Nephron (organoid): Measurements from ENCODE around the gene GPRIN3.

ENCODE experiments used
- H3K27ac Mint-ChIP-seq, 3 experiments: 2 replicates each; pipeline ENCODE4 v1.8.0; 2020; ENCODE audit warnings: mixed read lengths in 3 of 3, mild to moderate bottlenecking in 2 of 3, moderate library complexity in 1 of 3
- H3K27me3 Mint-ChIP-seq: 2 replicates; pipeline ENCODE4 v1.8.0; 2021; ENCODE audit warnings: low read depth, mild to moderate bottlenecking, moderate library complexity, mixed read lengths
- H3K36me3 Mint-ChIP-seq: 2 replicates; pipeline ENCODE4 v1.8.0; 2020; ENCODE audit warnings: low read depth, mixed read lengths
- H3K4me1 Mint-ChIP-seq: 2 replicates; pipeline ENCODE4 v1.8.0; 2020; ENCODE audit warnings: mixed read lengths
- H3K4me3 Mint-ChIP-seq, 3 experiments: 2 replicates each; pipeline ENCODE4 v1.8.0; 2020; ENCODE audit warnings: mild to moderate bottlenecking in 3 of 3, mixed read lengths in 3 of 3, moderate library complexity in 2 of 3
- H3K9me3 Mint-ChIP-seq: 2 replicates; pipeline ENCODE4 v1.8.0; 2020; ENCODE audit warnings: mixed read lengths
- TF ChIP-seq, protein P1 (sequence below), 3 experiments: fragments of 200-600 bp; sonication (generic); IDR thresholded peaks; one replicate each; pipeline ENCODE4 v1.5.0; 2021; ENCODE audit warnings: antibody characterized with exemption in 3 of 3; ENCODE audit not compliant: unreplicated experiment in 3 of 3

The GPRIN3 gene

DNA sequence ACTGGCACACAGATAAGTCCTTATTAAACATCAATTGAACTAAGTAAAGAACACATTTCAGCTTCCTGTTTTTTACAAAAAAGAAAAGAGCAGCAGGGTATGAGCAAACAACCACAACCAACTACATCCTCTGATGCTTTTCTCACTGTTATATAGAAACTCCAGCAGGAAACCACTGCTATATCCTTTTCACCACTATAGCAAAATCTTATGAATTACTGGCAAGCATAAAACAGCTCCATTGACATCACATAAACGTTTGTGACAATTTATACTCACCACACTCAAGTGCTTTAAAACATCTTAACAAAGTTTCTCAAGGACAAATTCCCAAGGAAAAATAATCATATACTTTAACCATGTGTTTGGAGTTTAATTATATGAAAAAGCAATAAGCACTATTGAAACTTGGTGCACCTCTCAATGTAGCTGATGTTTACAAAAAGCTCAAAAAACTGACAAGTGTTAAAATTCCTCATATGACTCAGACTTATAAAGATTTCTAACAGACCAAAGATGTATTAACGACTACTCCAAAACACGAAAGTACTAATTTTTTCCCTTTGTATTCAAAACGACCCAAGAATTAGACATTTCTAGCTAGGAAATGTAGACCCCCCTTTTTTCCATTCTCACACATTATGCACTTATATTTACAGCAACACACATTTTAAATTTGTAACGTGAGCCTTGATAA lies 12.9 kb downstream of the GPRIN3 start:
- Mint-ChIP-seq H3K27me3 (no peaks in the 10 kb centered on the region), H3K4me1 (peaks cover 13% of the 10 kb centered on the region), H3K9me3 (peaks cover 8% of the 10 kb centered on the region), H3K27ac (peak overlapping the region in 1 of 3 experiments; percentile 16), H3K4me3 (no peak overlapping the region), H3K36me3 (no peaks in the 10 kb centered on the region)
- TF ChIP-seq, protein P1, sequence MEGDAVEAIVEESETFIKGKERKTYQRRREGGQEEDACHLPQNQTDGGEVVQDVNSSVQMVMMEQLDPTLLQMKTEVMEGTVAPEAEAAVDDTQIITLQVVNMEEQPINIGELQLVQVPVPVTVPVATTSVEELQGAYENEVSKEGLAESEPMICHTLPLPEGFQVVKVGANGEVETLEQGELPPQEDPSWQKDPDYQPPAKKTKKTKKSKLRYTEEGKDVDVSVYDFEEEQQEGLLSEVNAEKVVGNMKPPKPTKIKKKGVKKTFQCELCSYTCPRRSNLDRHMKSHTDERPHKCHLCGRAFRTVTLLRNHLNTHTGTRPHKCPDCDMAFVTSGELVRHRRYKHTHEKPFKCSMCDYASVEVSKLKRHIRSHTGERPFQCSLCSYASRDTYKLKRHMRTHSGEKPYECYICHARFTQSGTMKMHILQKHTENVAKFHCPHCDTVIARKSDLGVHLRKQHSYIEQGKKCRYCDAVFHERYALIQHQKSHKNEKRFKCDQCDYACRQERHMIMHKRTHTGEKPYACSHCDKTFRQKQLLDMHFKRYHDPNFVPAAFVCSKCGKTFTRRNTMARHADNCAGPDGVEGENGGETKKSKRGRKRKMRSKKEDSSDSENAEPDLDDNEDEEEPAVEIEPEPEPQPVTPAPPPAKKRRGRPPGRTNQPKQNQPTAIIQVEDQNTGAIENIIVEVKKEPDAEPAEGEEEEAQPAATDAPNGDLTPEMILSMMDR (IDR thresholded peaks at IDR 0.05; ENCODE audit: unreplicated experiment in 3 of 3) = no peak

DNA sequence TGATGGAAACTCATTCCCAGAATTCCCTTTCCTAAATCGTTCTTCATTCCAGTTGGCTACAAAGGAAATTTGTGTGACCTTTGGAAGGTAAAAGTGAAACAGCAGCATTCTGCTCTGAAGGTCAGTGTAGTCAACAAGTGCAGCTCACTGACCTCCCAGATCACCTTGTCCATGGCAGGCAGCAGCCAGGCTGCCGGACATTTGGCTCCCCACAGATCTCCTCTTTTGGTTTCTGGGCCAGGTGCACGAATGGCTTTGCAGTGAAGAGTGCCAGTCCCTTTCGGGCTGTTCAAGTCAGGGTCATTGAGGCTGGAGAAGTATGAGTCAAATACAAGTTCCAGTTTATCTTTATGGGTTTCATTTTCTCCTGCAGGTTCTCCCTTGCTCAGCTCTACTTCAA lies 14.3 kb downstream of the GPRIN3 start:
- no peaks in the 10 kb centered on the region for H3K36me3 Mint-ChIP-seq
- no peak overlapping the region for H3K4me3 Mint-ChIP-seq
- TF ChIP-seq, protein P1 (IDR thresholded peaks at IDR 0.05; ENCODE audit: unreplicated experiment in 3 of 3) = no peak
- H3K4me1 Mint-ChIP-seq = peaks cover 4% of the 10 kb centered on the region
- H3K27me3 Mint-ChIP-seq = no peaks in the 10 kb centered on the region
- H3K9me3 Mint-ChIP-seq = peaks cover 8% of the 10 kb centered on the region
- no peak overlapping the region for H3K27ac Mint-ChIP-seq

DNA sequence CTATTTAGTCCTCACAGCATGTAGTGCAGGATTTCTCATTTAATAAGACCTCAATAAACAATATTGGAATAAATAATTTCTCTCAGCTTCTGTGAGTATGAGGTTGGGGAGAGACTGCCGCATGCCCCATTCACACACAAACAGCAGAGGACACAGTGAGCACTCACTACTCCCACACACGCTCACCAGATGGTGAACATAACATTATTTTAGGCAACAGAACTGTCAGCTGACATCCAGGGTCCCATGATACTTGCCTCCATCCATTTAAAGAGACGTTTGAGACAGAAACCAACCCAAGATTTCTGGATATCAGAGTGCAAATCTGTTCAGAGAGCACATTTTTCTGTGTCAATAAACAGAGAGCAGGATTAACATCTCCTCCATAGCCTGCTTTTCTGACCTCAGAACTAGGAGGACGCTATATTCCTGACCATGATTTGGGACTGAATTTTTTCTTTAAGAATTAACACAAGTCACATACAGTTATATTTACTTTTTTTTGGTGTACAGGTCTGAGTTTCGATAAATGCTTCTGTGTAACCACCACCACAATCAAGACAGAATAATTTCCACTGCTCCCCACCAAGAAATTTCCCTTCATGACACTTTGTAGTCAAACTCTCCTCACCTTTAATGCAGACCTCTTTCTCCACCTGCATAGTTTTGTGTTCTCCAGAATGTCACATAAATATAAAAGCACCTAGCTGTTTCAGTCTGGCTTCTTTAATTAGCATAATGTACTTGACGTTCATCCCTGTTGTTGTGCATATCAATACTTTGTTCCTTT lies 16.7 kb downstream of the GPRIN3 start:
- Mint-ChIP-seq H3K4me3 (no peak overlapping the region), H3K9me3 (peaks cover 8% of the 10 kb centered on the region), H3K4me1 (no peaks in the 10 kb centered on the region), H3K27ac (no peak overlapping the region), H3K36me3 (no peaks in the 10 kb centered on the region), H3K27me3 (no peaks in the 10 kb centered on the region)
- TF ChIP-seq, protein P1 (IDR thresholded peaks at IDR 0.05; ENCODE audit: unreplicated experiment in 3 of 3) = no peak

DNA sequence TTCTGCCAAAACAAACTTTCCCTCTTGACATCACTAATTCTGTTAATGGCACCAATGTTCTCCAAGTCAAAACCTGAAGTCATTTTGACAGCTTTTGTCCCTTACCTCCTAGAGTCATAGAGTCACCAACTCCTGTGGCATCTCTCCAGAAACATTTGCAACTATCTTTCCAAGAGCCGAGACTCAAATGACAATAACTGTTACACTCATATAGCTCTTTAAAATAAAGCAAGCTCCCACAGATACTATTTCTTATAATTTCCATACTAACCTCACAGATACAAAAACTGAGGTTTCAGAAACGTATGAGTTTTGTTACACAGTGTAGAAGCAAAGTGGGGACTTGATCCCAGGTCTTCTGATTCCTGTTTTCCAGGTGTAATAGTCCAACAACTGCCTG lies 18.3 kb downstream of the GPRIN3 start:
- H3K27ac Mint-ChIP-seq = peak overlapping the region in 1 of 3 experiments; percentile 2
- TF ChIP-seq, protein P1 (IDR thresholded peaks at IDR 0.05; ENCODE audit: unreplicated experiment in 3 of 3) = no peak
- no peaks in the 10 kb centered on the region for H3K36me3 Mint-ChIP-seq
- peaks cover 3% of the 10 kb centered on the region for H3K4me1 Mint-ChIP-seq
- no peaks in the 10 kb centered on the region for H3K27me3 Mint-ChIP-seq
- peaks cover 8% of the 10 kb centered on the region for H3K9me3 Mint-ChIP-seq
- H3K4me3 Mint-ChIP-seq = no peak overlapping the region

DNA sequence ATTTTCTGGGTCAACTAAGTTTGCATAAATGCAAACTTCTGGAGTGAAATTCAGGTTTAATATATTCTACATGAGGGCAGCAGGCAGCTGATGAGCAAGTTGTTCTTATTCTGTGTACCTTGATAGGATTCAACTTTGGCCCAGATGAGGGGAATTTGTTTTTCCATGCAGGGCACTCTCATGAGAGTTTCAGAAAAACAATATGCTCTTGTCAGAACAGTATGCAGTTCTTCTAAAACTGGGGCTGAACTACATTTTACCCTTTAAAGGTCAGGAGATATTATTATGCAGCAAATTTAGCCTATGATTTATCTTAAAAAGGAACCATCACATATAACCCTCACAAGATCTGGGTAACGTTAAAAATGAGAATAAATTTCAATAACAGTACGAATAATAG lies 19.2 kb downstream of the GPRIN3 start:
- peaks cover 8% of the 10 kb centered on the region for H3K9me3 Mint-ChIP-seq
- no peaks in the 10 kb centered on the region for H3K36me3 Mint-ChIP-seq
- no peak overlapping the region for H3K4me3 Mint-ChIP-seq
- TF ChIP-seq, protein P1 (IDR thresholded peaks at IDR 0.05; ENCODE audit: unreplicated experiment in 3 of 3) = no peak
- H3K27me3 Mint-ChIP-seq = no peaks in the 10 kb centered on the region
- peaks cover 3% of the 10 kb centered on the region for H3K4me1 Mint-ChIP-seq
- no peak overlapping the region for H3K27ac Mint-ChIP-seq
